Upper lobe of left lung (tissue), 4 donors: ENCODE results near the gene MTMR12.

ENCODE experiments used
- CTCF ChIP-seq, 6 experiments: fragments of 450-650 bp in 4 of 6; fragments of 200-600 bp in 2 of 6; sonication (generic) in 2 of 6; IDR thresholded peaks; one replicate each; pipeline ENCODE4 v1.5.1; 2016 to 2019; ENCODE audit warnings: antibody characterized with exemption in 6 of 6
- POLR2A ChIP-seq, 4 donors: fragments of 450-650 bp; IDR thresholded peaks; one replicate each; pipeline ENCODE4 v1.5.1; 2016 to 2017; ENCODE audit warnings: antibody characterized with exemption in 4 of 4, mild to moderate bottlenecking in 2 of 4

GRCh38 chr5:32207355-32207634 is 105.4 kb downstream of the MTMR12 start:
- TF ChIP-seq POLR2A (IDR thresholded peaks at IDR 0.05) (no peak), CTCF (IDR thresholded peaks at IDR 0.05) (no peak)
